CD4-positive, alpha-beta T cell treated with Interferon alpha-2 for 1 hour (primary cell): Measurements from ENCODE around the gene ACADVL.
"Not testable (repeated sequence)": the region's sequence is repeated elsewhere in the genome, so short reads cannot be mapped to it uniquely, and the experiment has no call there.

Source experiments
- DNase-seq, 2 donors: peaks; one replicate each; pipeline ENCODE4 v3.0.0-alpha.2; 2020 to 2022

Gene ACADVL

DNA sequence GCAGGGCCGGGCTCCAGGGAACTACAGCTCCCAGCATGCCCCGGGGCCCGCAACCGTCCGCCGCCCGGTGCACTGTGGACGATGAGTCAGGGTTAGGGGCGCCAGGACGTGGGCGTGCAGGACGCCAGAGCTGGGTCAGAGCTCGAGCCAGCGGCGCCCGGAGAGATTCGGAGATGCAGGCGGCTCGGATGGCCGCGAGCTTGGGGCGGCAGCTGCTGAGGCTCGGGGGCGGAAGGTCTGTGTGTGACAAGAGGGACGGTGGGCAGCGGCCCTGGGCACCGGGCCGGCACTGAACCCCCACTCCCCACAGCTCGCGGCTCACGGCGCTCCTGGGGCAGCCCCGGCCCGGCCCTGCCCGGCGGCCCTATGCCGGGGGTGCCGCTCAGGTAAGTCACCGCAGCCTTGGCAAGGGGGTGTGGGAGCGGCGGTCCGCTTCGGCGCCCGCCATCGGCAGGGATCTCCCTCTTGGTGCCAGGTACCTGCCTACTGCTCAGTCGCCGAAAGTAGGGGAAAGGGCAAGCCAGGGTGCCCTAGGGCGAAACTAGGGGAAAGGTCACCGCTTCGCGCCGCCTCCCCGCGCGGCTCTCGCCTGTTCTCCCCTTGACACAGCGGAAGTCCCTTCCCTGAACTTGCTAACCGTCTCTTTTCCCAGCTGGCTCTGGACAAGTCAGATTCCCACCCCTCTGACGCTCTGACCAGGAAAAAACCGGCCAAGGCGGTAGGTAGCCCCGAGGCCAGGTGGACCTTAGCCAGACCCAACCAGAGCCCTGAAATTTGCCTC is at the start of gene ACADVL, which contains the start of gene DLG4:
Gene ACADVL (plus strand): TSS at position 127 of the 781 bp plus-strand sequence. CDS start 47 bp downstream, at position 174.
Gene DLG4 (minus strand): TSS at position 25 of the 781 bp plus-strand sequence.
- peak; percentile 74 to 81 for DNase-seq

DNA sequence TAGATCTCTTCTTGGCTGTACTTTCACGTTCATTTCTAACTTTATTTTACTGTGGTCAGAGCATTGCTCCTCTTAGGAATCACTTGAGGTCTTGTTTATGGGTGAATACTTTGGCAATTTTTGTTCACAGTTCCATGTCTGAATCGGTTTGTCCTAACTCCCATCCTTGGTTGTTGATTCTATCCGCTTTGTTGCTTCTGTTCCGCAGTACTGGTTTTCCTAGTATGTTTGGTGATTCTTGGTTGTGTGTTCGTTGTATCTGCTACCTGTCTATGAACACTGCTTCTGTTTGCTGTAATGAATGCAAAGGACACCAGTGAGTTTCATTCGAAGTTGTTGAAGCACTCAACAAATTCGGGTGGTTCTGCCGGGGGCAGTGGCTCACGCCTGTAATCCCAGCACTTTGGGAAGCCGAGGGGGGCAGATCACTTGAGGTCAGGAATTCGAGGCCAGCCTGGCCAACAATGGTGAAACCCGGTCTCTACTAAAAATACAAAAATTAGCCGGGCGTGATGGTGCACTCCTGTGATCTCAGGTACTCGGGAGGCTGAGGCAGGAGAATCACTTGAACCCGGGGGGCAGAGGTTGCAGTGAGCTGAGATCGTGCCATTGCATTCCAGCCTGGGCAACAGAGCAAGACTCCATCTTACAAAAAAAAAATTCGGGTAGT is 47.1 kb upstream of the ACADVL start:
- DNase-seq, result not testable (repeated sequence)

DNA sequence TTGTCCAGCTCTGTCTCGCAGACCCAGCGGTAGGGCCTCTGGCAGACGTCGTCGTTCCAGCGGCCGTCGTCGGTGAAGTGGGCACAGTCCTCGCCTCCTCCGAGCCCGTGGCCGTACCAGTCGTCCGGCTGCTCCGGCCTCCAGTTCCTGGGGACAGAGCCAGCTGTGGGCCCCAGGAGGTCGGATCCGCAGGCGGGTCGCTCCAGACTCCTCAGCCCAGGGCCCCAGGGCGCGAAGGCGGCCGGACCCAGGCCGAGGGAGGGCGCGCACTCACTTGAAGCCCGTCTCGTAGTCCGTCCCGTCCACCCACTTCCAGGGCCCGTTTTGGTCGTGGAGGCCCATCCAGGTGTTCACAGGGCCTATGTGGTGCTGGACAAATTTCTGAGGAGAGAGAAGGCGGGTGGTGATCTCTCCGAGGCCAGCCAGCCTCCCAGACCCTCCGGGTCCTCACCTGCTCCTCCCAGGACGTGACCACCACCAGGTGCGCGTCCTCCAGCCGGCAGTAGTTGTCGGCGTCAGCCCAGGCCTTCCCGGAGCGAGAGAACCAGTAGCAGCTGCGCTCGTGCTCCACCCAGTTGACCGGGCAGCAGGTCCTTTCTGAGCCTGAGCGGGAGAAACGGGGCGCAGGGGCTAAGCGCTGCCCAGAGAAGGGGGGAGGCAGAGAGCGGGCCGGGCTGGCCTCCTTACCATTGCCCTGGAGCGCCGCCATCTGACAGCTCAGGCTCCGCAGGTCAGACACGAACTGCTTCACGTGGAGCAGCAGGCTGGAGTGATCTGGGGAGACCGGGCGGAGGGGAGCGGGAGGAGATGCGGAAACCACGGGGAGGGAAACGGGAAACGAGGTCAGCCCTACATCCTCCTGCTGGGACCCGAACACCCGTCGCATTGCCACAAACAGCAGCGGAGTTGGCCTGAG is 45.8 kb upstream of the ACADVL start:
- DNase-seq, result peak; percentile 55 to 62

DNA sequence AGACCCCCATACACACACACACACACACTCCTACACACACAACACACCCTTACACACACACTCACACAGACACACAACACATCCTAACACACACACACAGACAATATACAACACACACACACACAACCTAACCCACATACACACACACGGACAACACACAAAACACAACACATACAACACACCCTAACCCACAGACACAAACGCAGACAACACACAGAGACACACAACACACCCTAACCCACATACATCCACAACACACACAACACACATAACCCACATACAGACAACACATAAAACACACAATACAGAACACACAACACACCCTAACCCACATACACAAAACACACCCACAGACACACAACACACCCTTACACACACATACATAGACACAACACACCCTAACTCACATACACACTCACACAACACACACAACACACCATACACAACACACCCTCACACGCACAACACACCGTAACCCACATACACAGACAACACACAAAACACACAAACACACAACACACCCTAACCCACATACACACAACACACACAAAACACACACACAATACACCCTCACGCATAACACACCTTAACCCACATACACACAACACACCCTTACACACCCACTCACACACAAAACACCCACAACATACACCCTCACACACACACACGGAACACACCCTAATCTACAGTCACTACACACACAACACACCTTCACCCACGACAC is 45.0 kb upstream of the ACADVL start:
- peak in 1 of 2 donors; percentile 2 for DNase-seq

DNA sequence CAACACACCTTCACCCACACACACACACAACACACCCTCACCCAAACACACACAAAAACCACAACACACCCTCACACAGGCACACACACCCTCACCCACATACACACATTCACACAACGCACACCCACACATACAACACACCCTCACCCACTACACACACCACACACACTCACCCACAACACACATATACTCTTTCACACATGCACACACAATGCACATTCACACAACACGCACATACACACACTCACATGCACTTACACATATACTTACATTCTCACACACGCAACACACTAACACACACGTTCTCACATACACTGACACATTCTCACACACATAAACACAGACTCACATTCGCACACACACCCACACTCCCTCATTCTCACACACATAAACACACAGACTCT is 44.4 kb upstream of the ACADVL start:
- DNase-seq, result no peak

DNA sequence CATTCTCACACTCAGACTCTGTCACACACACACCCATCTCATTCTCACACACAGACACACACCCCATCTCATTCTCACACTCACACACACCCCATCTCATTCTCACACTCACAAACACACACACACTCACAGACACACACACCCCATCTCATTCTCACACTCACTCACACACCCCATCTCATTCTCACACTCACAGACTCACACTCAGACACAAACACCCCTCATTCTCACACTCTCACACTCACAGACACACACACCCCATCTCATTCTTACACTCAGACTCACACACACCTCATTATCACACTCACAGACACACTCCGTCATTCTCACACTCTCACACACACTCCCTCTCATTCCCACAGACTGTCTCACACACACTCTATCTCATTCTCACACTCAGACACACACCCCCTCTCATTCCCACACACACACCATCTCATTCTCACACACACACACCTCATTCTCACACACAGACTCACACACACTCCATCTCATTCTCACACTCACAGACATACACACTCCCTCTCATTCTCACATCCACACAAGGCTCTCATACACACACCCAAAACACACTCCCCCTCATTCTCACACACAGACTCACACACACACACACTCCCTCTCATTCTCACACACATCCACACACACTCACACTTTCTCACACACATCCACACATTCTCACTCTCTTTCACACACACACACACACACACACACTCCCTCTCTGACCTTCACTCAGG is 43.5 kb upstream of the ACADVL start:
- no peak for DNase-seq

DNA sequence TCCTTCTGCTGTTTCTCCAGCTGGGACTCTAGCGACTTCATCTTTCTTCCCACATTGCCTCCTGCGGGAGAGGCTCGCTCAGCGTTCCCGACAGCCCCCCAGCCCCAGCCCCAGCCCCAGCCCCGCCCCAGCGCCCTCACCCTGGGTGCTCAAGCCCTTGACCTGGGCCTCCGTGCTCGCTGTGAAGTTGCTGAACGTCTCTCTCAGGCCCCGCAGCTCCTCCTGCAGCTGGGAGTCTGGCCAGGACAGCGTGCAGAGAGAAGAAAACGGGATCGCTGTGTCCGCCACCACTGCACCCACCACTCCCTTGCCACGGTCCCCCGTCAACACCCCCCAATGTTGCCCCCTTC is 42.9 kb upstream of the ACADVL start:
- DNase-seq, result no peak

DNA sequence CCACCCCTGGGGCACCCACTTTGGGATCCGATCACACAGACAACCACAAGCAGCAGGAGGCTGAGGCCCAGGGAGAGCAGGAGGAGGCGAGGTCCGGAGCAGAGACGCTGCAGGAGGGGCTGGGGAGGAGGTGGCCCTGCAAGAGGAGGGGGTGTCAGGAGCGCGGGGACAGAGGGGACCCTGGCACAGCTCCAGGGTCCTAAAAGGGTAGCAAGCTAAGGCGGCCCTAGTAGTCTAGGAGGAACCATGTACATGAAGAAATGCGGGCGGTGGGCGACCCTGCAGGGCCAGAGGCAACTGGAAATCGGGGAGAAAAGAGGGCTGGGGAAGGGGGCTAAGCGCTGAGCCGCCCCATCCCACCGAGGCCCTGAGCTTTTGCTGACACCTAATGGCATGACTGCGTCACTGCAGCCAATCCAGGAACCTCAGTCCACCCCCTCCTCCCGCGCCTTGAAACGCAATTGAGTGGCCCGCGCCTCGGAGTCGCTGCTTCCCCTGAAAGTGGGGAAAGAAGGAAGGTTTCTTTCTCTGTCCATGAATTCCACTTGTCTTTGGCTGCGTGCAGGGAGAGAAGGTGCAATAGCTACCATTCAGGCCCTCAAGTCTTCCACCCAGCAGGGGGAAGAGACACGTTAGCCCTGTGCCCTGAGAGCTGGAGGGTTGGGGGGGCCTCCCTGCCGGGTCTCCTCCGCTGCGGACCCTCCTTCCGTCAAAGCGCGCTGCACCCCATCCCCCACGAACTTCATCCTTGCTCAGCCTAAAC is 42.4 kb upstream of the ACADVL start:
- peak; percentile 66 to 76 for DNase-seq

DNA sequence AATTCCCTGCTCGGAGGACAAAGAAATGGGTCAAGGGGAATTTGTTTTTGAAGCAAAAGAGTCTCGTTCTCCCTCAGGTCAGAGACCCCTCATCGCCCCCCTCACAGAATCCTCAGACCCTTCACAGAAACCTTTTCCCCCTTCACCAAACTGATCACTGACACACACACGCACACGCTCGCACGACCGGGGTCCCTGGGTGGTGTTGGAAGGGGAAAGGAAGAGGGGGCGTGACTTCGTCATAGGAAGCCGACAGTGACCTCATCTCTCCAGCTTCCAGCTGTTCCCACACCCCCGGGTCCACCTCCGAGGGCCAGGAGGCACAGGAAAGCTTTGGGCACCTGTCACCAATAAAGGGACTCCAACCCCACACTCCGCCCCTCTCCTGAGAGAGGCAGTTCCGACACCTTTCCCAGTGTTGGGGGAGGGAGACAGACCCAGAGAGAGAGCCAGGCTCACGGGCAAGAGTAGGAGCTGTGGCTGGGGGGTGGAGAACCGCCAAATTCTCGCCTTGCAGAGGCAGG is 41.7 kb upstream of the ACADVL start:
- no peak for DNase-seq

DNA sequence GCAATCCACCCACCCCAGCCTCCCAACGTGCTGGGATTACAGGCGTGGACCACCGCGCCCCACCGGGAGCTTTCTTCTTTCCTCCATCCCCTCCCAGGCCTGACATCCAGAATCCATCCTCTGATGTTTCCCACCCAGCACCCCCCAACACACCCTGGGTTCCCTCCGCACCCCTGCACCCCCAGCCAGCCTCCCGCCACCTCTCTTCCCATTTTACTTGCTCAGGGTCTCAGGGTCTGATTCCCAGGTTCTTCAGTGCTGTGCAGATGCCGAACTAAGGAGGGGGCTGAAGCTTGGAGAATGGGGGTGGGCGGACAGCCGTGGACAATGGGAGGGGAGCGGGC is 40.8 kb upstream of the ACADVL start:
- DNase-seq, result no peak

DNA sequence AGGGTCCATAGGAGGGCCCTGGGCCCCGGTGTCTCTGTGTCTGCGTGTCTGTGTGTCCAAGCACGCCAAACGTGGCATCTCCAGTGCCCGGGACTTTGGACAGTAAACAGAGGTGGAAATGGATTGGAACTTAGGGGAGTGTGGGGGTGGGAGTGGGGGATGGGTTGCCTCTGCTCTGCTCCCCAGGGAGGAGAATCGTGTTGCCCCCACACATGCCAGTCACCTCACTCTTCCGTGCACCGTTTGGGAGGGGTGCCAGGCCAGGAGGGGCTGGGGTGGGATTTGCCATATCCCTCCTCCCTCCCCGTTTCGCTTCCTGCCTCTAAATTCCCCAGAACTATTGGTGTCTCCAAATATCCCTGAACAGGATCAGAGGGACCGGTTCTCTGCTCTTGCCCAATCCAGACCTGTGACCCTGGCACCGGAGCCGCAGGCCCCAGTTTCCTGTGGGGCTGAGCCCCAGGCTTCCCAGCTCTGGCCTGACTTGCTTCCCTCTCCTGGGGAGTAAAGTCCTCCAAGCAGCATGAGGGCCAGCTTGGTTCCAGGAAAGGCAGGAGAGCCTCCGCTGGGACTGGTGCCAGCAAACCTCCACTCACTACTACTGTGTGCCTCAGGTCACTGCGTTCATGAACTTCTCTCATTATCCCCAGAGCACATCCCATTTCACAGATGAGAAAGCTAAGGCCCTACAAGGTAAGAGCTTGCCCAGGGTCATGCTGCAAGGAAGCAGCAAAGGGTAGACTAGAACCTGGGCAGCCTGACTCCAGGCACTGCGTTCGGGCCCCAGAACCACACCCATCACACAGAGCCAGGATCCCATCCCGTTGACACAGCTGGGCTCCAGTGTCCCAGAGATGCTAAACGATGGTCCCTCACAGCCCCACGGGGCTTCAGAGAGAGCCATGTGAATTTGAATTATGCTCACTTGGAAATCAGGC is 40.2 kb upstream of the ACADVL start, which contains the start of gene ASGR1:
Gene ASGR1 (minus strand): TSS at position 54 of the 938 bp plus-strand sequence. CDS start 807 bp downstream, outside the sequence.
- DNase-seq, result no peak

DNA sequence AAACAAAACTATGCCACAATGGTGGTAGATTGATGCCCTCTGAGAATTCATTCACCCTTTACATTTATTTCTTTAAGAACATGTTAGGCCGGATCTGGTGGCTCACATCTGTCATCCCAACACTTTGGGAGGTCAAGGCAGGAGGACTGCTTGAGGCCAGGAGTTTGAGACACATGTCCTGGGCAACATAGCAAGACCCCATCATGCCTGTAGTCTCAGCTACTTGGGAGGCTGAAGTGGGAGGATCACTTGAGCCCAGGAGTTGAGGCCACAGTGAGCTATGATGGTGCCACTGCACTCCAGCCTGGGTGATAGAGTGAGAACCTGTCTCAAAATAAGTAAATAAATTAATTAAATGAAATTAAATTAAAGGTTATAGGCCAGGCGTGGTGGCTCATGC is 37.6 kb upstream of the ACADVL start:
- DNase-seq, result not testable (repeated sequence)

DNA sequence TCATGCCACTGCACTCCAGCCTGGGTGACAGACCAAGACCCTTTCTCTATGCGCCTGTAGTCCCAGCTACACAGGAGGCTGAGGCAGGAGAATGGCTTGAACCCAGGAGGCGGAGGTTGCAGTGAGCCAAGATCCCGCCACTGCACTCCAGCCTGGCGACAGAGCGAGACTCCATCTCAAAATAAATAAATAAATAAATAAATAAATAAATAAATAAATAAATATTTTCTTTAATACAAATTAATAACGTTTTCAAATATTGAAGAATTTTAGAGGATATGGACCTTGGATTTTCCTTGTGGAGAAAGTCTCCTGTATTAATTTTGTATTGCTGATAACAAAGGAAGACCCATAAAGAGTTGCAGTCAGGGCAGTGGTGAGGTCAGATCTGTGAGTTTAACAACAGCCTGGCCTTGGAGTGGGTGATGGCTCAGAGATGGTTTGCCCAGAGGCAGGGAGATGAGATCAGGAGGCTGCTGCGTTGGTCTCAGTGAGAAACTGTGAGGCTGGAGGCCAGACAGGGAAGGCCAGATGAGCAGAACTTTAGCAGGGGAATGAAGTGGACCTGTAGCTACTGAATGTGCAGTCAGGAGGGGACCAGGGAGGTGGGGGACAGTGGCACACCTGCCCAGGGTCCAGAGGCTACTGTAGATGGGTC is 36.2 kb upstream of the ACADVL start:
- no peak for DNase-seq

DNA sequence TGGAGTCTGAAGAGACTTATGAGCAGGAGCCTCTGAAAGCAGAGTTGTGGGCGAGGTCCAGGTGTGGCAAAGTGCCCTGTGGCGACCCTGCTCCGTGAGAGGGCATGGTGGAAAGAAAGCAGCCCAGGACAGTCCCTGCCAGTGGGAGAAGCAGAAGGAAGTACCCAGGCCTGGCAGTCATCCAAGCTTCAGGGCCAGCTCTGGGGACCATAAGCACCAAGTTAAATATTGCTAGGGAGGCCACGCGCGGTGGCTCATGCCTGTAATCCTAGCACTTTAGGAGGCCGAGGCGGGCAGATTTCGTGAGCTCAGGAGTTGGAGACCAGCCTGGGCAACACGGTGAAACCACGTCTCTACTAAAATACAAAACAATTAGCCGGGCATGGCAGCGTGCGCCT is 35.6 kb upstream of the ACADVL start:
- no peak for DNase-seq

DNA sequence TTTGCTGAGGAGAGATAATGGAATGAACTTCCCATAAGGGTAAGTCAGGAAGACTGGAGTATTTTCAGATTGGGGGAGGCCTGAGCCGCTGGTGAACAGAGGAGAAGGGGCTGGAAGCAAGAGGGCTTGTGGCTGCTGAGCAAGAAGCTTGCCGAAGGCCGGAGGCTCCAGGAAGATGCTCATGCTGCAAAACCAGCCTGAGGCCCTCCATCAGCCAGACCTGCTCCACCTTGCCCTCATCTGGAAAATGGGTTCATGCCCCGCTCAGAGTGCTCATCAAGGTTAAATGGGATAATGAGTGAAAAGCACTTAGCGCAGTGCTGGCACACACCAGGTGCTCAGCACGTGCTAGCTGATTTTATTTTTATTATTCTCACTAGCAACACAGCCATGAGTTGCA is 35.1 kb upstream of the ACADVL start:
- DNase-seq, result no peak

DNA sequence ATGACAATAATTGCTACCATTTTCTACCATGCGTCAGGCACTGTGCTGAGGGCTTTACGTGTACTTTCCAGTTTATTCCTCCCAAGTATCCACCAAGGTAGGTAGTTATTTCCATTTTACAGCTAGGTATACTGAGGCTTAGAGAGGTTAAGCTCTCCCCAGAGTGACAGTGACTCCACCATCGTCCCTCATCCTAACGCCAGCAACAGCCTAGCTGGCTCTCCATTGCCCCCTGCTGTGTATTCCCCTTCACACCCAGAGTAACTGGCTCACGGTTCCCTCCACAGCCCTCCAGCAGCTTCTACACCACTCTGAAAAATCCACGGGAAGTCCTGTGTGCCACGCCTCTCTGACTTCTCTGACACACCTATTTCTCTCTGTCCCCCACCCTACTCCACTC is 33.5 kb upstream of the ACADVL start:
- DNase-seq, result no peak

DNA sequence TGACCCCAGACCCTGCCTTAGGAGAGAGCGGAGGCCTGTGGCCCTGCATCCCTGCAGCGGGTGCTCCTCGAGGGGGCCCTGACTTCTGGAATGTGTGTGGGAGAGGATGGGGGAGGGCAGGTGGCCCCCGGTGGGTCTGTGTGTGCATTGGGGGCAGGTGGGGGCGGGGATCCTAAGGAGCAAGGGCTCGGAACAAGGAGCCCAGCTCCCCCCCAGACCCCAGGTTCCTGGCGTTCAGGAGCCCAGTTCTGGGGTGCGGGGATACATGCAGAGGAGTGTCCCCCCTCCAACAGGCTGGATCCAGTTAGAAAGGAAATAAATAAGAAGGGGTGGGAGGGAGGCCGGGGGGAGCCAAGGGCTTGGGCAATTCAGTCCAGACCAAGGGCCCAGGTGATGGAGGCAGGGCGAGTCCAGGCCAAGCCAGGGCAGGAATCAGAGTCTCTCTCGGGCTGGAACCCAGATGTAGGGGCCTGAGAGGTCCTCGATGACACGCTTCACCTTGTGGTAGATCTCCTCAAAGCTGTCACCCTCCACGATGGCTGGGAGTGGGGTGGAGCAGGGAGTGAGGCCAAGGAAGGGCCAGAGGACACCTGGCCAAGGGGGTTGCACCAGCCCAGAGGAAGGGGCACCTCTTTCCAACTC is 29.3 kb upstream of the ACADVL start:
- no peak for DNase-seq

DNA sequence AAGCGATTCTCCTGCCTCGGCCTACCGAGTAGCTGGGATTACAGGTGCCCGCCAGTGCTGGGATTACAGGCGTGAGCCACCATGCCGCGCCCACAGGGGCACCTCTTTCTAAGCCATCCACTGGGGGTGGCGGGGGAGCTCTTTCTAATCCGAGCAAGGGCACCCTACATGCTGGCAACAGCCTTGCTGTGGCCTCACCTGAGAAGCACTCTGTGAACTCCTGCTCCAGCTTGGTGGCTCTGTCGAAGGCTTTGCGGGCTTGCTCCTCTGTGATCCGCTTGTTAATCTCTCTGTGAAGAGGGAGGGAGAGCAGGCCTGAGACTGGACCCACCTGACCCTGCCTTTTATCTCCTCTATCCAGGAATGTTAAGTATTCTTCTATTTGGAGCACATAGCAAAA is 28.7 kb upstream of the ACADVL start:
- no peak for DNase-seq
